ENCODE data around the gene PARK7.

DNA sequence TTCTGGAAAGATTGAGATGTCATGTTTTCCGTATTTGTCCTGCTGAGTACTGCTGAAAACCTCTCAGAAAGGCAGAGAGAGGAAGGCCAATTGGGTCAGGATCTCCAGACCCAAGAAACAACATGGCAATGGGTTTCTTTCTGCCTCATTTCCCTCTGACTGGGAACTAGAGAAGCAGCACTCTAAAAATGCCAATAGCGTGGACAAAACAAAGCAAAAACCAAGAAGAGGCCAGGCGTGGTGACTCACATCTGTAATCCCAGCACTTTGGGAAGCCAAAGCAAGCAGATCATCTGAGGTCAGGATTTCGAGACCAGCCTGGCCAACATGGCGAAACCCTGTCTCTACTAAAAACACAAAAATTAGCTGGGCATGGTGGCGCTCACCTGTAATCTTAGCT, 39.2 kb upstream of the PARK7 start:
- TF ChIP-seq, protein P1, sequence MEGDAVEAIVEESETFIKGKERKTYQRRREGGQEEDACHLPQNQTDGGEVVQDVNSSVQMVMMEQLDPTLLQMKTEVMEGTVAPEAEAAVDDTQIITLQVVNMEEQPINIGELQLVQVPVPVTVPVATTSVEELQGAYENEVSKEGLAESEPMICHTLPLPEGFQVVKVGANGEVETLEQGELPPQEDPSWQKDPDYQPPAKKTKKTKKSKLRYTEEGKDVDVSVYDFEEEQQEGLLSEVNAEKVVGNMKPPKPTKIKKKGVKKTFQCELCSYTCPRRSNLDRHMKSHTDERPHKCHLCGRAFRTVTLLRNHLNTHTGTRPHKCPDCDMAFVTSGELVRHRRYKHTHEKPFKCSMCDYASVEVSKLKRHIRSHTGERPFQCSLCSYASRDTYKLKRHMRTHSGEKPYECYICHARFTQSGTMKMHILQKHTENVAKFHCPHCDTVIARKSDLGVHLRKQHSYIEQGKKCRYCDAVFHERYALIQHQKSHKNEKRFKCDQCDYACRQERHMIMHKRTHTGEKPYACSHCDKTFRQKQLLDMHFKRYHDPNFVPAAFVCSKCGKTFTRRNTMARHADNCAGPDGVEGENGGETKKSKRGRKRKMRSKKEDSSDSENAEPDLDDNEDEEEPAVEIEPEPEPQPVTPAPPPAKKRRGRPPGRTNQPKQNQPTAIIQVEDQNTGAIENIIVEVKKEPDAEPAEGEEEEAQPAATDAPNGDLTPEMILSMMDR (conservative IDR thresholded peaks at IDR 0.05; ENCODE audit: low read depth in 2 of 2), result no peak
- TF ChIP-seq, protein P2, sequence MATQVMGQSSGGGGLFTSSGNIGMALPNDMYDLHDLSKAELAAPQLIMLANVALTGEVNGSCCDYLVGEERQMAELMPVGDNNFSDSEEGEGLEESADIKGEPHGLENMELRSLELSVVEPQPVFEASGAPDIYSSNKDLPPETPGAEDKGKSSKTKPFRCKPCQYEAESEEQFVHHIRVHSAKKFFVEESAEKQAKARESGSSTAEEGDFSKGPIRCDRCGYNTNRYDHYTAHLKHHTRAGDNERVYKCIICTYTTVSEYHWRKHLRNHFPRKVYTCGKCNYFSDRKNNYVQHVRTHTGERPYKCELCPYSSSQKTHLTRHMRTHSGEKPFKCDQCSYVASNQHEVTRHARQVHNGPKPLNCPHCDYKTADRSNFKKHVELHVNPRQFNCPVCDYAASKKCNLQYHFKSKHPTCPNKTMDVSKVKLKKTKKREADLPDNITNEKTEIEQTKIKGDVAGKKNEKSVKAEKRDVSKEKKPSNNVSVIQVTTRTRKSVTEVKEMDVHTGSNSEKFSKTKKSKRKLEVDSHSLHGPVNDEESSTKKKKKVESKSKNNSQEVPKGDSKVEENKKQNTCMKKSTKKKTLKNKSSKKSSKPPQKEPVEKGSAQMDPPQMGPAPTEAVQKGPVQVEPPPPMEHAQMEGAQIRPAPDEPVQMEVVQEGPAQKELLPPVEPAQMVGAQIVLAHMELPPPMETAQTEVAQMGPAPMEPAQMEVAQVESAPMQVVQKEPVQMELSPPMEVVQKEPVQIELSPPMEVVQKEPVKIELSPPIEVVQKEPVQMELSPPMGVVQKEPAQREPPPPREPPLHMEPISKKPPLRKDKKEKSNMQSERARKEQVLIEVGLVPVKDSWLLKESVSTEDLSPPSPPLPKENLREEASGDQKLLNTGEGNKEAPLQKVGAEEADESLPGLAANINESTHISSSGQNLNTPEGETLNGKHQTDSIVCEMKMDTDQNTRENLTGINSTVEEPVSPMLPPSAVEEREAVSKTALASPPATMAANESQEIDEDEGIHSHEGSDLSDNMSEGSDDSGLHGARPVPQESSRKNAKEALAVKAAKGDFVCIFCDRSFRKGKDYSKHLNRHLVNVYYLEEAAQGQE (IDR thresholded peaks at IDR 0.05; ENCODE audit: unreplicated experiment), result no peak
- no peak for TF ChIP-seq EZH2 (IDR thresholded peaks at IDR 0.05; ENCODE audit: low read depth, unreplicated experiment)
- no peak for TF ChIP-seq CREB1 (CRISPR knock-in tag; IDR thresholded peaks at IDR 0.05; ENCODE audit: low read depth)
- no peak for TF ChIP-seq EZH2phosphoT487 (IDR thresholded peaks at IDR 0.05; ENCODE audit: unreplicated experiment)
- TF ChIP-seq, protein P3, sequence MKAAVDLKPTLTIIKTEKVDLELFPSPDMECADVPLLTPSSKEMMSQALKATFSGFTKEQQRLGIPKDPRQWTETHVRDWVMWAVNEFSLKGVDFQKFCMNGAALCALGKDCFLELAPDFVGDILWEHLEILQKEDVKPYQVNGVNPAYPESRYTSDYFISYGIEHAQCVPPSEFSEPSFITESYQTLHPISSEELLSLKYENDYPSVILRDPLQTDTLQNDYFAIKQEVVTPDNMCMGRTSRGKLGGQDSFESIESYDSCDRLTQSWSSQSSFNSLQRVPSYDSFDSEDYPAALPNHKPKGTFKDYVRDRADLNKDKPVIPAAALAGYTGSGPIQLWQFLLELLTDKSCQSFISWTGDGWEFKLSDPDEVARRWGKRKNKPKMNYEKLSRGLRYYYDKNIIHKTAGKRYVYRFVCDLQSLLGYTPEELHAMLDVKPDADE (IDR thresholded peaks at IDR 0.05), result no peak
- no peak for TF ChIP-seq POLR2AphosphoS5 (IDR thresholded peaks at IDR 0.05; ENCODE audit: low read depth)
- no peak for TF ChIP-seq JUNB (IDR thresholded peaks at IDR 0.05; ENCODE audit: unreplicated experiment)
- no peak for TF ChIP-seq ZNF331 (CRISPR knock-in tag; IDR thresholded peaks at IDR 0.05; ENCODE audit: low read depth)
- TF ChIP-seq STAT1 (IDR thresholded peaks at IDR 0.05; ENCODE audit: unreplicated experiment), result no peak
- TF ChIP-seq NANOG (IDR thresholded peaks at IDR 0.05; ENCODE audit: borderline replicate concordance), result no peak
- TF ChIP-seq ZNF114 (CRISPR knock-in tag; IDR thresholded peaks at IDR 0.05), result no peak
- TF ChIP-seq, protein P4, sequence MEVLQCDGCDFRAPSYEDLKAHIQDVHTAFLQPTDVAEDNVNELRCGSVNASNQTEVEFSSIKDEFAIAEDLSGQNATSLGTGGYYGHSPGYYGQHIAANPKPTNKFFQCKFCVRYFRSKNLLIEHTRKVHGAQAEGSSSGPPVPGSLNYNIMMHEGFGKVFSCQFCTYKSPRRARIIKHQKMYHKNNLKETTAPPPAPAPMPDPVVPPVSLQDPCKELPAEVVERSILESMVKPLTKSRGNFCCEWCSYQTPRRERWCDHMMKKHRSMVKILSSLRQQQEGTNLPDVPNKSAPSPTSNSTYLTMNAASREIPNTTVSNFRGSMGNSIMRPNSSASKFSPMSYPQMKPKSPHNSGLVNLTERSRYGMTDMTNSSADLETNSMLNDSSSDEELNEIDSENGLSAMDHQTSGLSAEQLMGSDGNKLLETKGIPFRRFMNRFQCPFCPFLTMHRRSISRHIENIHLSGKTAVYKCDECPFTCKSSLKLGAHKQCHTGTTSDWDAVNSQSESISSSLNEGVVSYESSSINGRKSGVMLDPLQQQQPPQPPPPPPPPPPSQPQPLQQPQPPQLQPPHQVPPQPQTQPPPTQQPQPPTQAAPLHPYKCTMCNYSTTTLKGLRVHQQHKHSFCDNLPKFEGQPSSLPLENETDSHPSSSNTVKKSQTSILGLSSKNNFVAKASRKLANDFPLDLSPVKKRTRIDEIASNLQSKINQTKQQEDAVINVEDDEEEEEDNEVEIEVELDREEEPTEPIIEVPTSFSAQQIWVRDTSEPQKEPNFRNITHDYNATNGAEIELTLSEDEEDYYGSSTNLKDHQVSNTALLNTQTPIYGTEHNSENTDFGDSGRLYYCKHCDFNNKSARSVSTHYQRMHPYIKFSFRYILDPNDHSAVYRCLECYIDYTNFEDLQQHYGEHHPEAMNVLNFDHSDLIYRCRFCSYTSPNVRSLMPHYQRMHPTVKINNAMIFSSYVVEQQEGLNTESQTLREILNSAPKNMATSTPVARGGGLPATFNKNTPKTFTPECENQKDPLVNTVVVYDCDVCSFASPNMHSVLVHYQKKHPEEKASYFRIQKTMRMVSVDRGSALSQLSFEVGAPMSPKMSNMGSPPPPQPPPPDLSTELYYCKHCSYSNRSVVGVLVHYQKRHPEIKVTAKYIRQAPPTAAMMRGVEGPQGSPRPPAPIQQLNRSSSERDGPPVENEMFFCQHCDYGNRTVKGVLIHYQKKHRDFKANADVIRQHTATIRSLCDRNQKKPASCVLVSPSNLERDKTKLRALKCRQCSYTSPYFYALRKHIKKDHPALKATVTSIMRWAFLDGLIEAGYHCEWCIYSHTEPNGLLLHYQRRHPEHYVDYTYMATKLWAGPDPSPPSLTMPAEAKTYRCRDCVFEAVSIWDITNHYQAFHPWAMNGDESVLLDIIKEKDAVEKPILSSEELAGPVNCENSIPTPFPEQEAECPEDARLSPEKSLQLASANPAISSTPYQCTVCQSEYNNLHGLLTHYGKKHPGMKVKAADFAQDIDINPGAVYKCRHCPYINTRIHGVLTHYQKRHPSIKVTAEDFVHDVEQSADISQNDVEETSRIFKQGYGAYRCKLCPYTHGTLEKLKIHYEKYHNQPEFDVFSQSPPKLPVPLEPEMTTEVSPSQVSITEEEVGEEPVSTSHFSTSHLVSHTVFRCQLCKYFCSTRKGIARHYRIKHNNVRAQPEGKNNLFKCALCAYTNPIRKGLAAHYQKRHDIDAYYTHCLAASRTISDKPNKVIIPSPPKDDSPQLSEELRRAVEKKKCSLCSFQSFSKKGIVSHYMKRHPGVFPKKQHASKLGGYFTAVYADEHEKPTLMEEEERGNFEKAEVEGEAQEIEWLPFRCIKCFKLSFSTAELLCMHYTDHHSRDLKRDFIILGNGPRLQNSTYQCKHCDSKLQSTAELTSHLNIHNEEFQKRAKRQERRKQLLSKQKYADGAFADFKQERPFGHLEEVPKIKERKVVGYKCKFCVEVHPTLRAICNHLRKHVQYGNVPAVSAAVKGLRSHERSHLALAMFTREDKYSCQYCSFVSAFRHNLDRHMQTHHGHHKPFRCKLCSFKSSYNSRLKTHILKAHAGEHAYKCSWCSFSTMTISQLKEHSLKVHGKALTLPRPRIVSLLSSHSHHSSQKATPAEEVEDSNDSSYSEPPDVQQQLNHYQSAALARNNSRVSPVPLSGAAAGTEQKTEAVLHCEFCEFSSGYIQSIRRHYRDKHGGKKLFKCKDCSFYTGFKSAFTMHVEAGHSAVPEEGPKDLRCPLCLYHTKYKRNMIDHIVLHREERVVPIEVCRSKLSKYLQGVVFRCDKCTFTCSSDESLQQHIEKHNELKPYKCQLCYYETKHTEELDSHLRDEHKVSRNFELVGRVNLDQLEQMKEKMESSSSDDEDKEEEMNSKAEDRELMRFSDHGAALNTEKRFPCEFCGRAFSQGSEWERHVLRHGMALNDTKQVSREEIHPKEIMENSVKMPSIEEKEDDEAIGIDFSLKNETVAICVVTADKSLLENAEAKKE (CRISPR knock-in tag; IDR thresholded peaks at IDR 0.05), result no peak

All from GM23338 (cell line).